HepG2 (cell line): ENCODE data around the gene ATP10A.

Experiments
- CCAR2 ChIP-seq: fragments of 200-400 bp; formaldehyde crosslinking; optimal IDR thresholded peaks from 2 replicates; pipeline ENCODE3; 2018; ENCODE audit warnings: low read depth, mild to moderate bottlenecking, low read length, moderate library complexity
- EZH2 ChIP-seq: conservative IDR thresholded peaks from 2 replicates; pipeline ENCODE4 v1.6.1; 2012; ENCODE audit warnings: mild to moderate bottlenecking, low read depth, low read length, moderate library complexity
- HDAC6 ChIP-seq: fragments of 200-600 bp; sonication (generic); IDR thresholded peaks from 2 replicates; pipeline ENCODE4 v1.7.0; 2017; ENCODE audit warnings: mild to moderate bottlenecking, antibody characterized with exemption, low read length, low read depth
- JUND ChIP-seq: sonication (generic); formaldehyde crosslinking; IDR thresholded peaks from 2 replicates; pipeline ENCODE4 v1.8.0; 2022; ENCODE audit warnings: mild to moderate bottlenecking, missing genetic modification reagents
- TF ChIP-seq, protein P1 (sequence below): fragments of 450-650 bp; IDR thresholded peaks from 2 replicates; pipeline ENCODE4 v1.6.1; 2017
- TF ChIP-seq, protein P2 (sequence below): sonication (generic); formaldehyde crosslinking; IDR thresholded peaks from 2 replicates; pipeline ENCODE4 v1.5.0; 2020; ENCODE audit warnings: mild to moderate bottlenecking, missing genetic modification reagents, moderate library complexity

GRCh38 chr15:25718597-25718996, 144.5 kb downstream of the ATP10A start:
- TF ChIP-seq, protein P1, sequence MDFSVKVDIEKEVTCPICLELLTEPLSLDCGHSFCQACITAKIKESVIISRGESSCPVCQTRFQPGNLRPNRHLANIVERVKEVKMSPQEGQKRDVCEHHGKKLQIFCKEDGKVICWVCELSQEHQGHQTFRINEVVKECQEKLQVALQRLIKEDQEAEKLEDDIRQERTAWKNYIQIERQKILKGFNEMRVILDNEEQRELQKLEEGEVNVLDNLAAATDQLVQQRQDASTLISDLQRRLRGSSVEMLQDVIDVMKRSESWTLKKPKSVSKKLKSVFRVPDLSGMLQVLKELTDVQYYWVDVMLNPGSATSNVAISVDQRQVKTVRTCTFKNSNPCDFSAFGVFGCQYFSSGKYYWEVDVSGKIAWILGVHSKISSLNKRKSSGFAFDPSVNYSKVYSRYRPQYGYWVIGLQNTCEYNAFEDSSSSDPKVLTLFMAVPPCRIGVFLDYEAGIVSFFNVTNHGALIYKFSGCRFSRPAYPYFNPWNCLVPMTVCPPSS: no peak
- TF ChIP-seq JUND (CRISPR knock-in tag) (no peak), CCAR2 (no peak), EZH2 (no peak), HDAC6 (no peak)
- TF ChIP-seq, protein P2, sequence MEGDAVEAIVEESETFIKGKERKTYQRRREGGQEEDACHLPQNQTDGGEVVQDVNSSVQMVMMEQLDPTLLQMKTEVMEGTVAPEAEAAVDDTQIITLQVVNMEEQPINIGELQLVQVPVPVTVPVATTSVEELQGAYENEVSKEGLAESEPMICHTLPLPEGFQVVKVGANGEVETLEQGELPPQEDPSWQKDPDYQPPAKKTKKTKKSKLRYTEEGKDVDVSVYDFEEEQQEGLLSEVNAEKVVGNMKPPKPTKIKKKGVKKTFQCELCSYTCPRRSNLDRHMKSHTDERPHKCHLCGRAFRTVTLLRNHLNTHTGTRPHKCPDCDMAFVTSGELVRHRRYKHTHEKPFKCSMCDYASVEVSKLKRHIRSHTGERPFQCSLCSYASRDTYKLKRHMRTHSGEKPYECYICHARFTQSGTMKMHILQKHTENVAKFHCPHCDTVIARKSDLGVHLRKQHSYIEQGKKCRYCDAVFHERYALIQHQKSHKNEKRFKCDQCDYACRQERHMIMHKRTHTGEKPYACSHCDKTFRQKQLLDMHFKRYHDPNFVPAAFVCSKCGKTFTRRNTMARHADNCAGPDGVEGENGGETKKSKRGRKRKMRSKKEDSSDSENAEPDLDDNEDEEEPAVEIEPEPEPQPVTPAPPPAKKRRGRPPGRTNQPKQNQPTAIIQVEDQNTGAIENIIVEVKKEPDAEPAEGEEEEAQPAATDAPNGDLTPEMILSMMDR (CRISPR knock-in tag): no peak
